NB4 (cell line): ENCODE data around the gene RBM47.

ENCODE experiments used
- MYC ChIP-seq: IDR thresholded peaks from 2 replicates; pipeline ENCODE4 v1.6.1; 2011; ENCODE audit warnings: low read depth, low read length
- POLR2A ChIP-seq: IDR thresholded peaks from 2 replicates; pipeline ENCODE4 v1.6.1; 2011; ENCODE audit warnings: mild to moderate bottlenecking; ENCODE audit not compliant: insufficient read length; ENCODE audit errors: extremely low read depth
- TF ChIP-seq, protein P1 (sequence below): IDR thresholded peaks from one replicate; pipeline ENCODE4 v1.5.1; 2012; ENCODE audit warnings: low read depth, low read length
- TF ChIP-seq, protein P2 (sequence below): IDR thresholded peaks from 2 replicates; pipeline ENCODE4 v1.6.1; 2011; ENCODE audit warnings: low read depth, low read length

DNA sequence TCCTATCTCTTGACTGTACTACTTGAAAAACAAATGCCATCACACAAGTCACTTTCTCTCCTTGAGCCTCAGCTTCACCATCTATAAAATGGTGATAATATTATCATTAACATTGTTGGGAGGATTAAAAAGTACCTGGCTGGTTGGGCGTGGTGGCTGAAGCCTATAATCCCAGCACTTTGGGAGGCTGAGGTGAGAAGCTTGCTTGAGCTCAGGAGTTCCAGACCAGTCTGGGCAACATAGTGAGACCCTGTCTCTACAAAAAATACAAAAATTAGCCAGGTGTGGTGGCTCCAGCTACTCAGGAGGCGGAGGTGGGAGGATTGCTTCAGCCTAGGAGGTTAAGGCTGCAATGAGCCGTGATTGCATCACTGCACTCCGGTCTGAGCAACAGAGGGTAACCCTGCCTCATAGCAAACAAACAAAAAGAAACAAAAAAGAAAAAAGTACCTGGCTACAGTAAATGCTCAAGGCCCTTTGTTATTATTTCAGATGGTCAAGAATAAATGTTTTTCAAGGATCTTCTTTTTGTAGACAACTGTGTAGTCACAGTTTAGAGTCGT is 174.2 kb downstream of the RBM47 start:
- TF ChIP-seq, protein P1, sequence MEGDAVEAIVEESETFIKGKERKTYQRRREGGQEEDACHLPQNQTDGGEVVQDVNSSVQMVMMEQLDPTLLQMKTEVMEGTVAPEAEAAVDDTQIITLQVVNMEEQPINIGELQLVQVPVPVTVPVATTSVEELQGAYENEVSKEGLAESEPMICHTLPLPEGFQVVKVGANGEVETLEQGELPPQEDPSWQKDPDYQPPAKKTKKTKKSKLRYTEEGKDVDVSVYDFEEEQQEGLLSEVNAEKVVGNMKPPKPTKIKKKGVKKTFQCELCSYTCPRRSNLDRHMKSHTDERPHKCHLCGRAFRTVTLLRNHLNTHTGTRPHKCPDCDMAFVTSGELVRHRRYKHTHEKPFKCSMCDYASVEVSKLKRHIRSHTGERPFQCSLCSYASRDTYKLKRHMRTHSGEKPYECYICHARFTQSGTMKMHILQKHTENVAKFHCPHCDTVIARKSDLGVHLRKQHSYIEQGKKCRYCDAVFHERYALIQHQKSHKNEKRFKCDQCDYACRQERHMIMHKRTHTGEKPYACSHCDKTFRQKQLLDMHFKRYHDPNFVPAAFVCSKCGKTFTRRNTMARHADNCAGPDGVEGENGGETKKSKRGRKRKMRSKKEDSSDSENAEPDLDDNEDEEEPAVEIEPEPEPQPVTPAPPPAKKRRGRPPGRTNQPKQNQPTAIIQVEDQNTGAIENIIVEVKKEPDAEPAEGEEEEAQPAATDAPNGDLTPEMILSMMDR: no peak
- TF ChIP-seq MYC (no peak), POLR2A (no peak)
- TF ChIP-seq, protein P2, sequence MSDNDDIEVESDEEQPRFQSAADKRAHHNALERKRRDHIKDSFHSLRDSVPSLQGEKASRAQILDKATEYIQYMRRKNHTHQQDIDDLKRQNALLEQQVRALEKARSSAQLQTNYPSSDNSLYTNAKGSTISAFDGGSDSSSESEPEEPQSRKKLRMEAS: no peak
